Retinal pigment epithelial cell (primary cell): ENCODE results near the gene TBX1.
"Not testable (repeated sequence)": the region's sequence is repeated elsewhere in the genome, so short reads cannot be mapped to it uniquely, and the experiment has no call there.

ENCODE experiments used
- DNase-seq: peaks from one replicate; pipeline ENCODE4 v3.0.0-alpha.2; 2010; ENCODE audit warnings: low read depth
- H3K4me3 ChIP-seq: 2 replicates; pipeline ENCODE4 v1.5.1; 2011; ENCODE audit warnings: mild to moderate bottlenecking, low read length, control low read depth, moderate library complexity
- CTCF ChIP-seq: conservative IDR thresholded peaks from 2 replicates; pipeline ENCODE4 v1.5.1; 2011; ENCODE audit warnings: low read depth, low read length, control low read depth, inconsistent platforms

The TBX1 gene

GRCh38 chr22:19791243-19791642 is 30.7 kb downstream of the TBX1 start:
- no peak for DNase-seq
- no peak for TF ChIP-seq CTCF
- no peak overlapping the region for H3K4me3 ChIP-seq

- H3K4me3 ChIP-seq = no peak overlapping the region
- no peak for DNase-seq
- no peak for TF ChIP-seq CTCF
Measured at GRCh38 chr22:19791894-19792293, 31.3 kb downstream of the TBX1 start.

GRCh38 chr22:19792383-19792896 is 31.9 kb downstream of the TBX1 start:
- not testable (repeated sequence) for DNase-seq, H3K4me3 ChIP-seq

- no peak overlapping the region for H3K4me3 ChIP-seq
- TF ChIP-seq CTCF = no peak
- no peak for DNase-seq
Measured at GRCh38 chr22:19793161-19793560, 32.6 kb downstream of the TBX1 start.

- no peak for TF ChIP-seq CTCF
- H3K4me3 ChIP-seq = no peak overlapping the region
- no peak for DNase-seq
Measured at GRCh38 chr22:19793661-19794310, 33.2 kb downstream of the TBX1 start.

GRCh38 chr22:19795617-19796008 is 35.0 kb downstream of the TBX1 start:
- no peak for DNase-seq
- TF ChIP-seq CTCF = no peak
- no peak overlapping the region for H3K4me3 ChIP-seq

GRCh38 chr22:19796160-19796559 is 35.6 kb downstream of the TBX1 start:
- TF ChIP-seq CTCF = no peak
- no peak for DNase-seq
- no peak overlapping the region for H3K4me3 ChIP-seq
